B cell (primary cell): ENCODE measurements around the gene RFX4. TPM values are rescaled to one million over a fixed set of nuclear protein-coding genes. Genes with fewer than 3 reads are reported as not detected.

ENCODE experiments used
- ATAC-seq: fragments of 200-7000 bp; cut with Tn5 transposase; one replicate; pipeline ENCODE4 v1.10.0; 2021; ENCODE audit warnings: low read depth, mild to moderate bottlenecking, moderate number of reproducible peaks, moderate library complexity
- CTCF ChIA-PET: fragments of 350-600 bp; sonication (Branson Sonifier 250); formaldehyde crosslinking; loops from one replicate; lab custom pipeline; 2021; ENCODE audit warnings: antibody characterized with exemption, inconsistent platforms; lab: Charles Lee
- POLR2A ChIA-PET: fragments of 350-600 bp; sonication (Branson Sonifier 250); formaldehyde crosslinking; loops from one replicate; lab custom pipeline; 2021; ENCODE audit warnings: antibody characterized with exemption; lab: Charles Lee
- DNase-seq: peaks from one replicate; pipeline ENCODE4 v3.0.0; 2013
- H2AFZ ChIP-seq: 2 replicates; pipeline ENCODE4 v1.6.1; 2012; ENCODE audit warnings: mild to moderate bottlenecking, low read depth, low read length; ENCODE audit not compliant: insufficient read depth, poor library complexity, severe bottlenecking
- H3K27ac ChIP-seq, 2 donors: 1 replicate in 1 of 2; 2 replicates in 1 of 2; pipeline ENCODE4 v1.5.1; 2012 to 2013; ENCODE audit warnings: low read length in 2 of 2, mild to moderate bottlenecking in 2 of 2, moderate library complexity in 1 of 2
- H3K27me3 ChIP-seq, 4 experiments: fragments of 200-600 bp in 1 of 4; sonication (generic) in 1 of 4; replicated peaks in 1 of 4; 1 replicate in 2 of 4; 2 replicates in 2 of 4; pipeline versions ENCODE4 v1.6.1 to v1.7.0; 2013 to 2016; ENCODE audit warnings: low read length in 3 of 4, mild to moderate bottlenecking in 2 of 4, mixed read lengths in 1 of 4, moderate library complexity in 1 of 4; ENCODE audit not compliant: insufficient read depth in 4 of 4, control insufficient read depth in 3 of 4; ENCODE audit errors: control extremely low read depth in 1 of 4
- H3K36me3 ChIP-seq, 2 experiments: replicated peaks in 1 of 2; 1 replicate in 1 of 2; 2 replicates in 1 of 2; pipeline versions ENCODE4 v1.6.1 to v1.7.1; 2013; ENCODE audit warnings: low read length in 1 of 2; ENCODE audit not compliant: insufficient read depth in 2 of 2, control insufficient read depth in 1 of 2; ENCODE audit errors: control extremely low read depth in 1 of 2, extremely low read depth in 1 of 2
- H3K4me1 ChIP-seq, 2 donors: fragments of 200-600 bp in 1 of 2; sonication (generic) in 1 of 2; 1 replicate in 1 of 2; 2 replicates in 1 of 2; pipeline versions ENCODE4 v1.5.1 to v1.6.1; 2013 to 2017; ENCODE audit warnings: low read length in 2 of 2; ENCODE audit not compliant: control insufficient read depth in 2 of 2, insufficient read depth in 2 of 2
- H3K4me2 ChIP-seq: replicated peaks from 2 replicates; pipeline ENCODE3; 2012; ENCODE audit warnings: mild to moderate bottlenecking, low read depth, low read length; ENCODE audit not compliant: poor library complexity, severe bottlenecking
- H3K4me3 ChIP-seq, 5 experiments: fragments of 200-600 bp in 1 of 5; sonication (generic) in 1 of 5; 1 replicate in 3 of 5; 2 replicates in 2 of 5; pipeline versions ENCODE4 v1.5.1 to v1.7.0; 2011 to 2016; ENCODE audit warnings: low read length in 4 of 5, mild to moderate bottlenecking in 4 of 5, low read depth in 2 of 5, control low read depth in 1 of 5, moderate library complexity in 1 of 5; ENCODE audit not compliant: insufficient read depth in 1 of 5; ENCODE audit errors: control extremely low read depth in 1 of 5, extremely low read depth in 1 of 5
- H3K79me2 ChIP-seq: fragments of 200-600 bp; sonication (generic); one replicate; pipeline ENCODE4 v1.6.0; 2016; ENCODE audit warnings: low read length; ENCODE audit not compliant: control insufficient read depth, insufficient read depth
- H3K9ac ChIP-seq: fragments of 200-600 bp; sonication (generic); 2 replicates; pipeline ENCODE4 v1.6.1; 2017; ENCODE audit warnings: mild to moderate bottlenecking, low read length, moderate library complexity
- H3K9me3 ChIP-seq, 3 donors: one replicate each; pipeline versions ENCODE4 v1.6.1 to v1.7.1; 2013; ENCODE audit warnings: low read length in 2 of 3; ENCODE audit not compliant: control insufficient read depth in 2 of 3, insufficient read depth in 1 of 3; ENCODE audit errors: control extremely low read depth in 1 of 3
- H4K20me1 ChIP-seq: 2 replicates; pipeline ENCODE4 v1.6.0; 2012; ENCODE audit warnings: mild to moderate bottlenecking, low read length; ENCODE audit not compliant: insufficient read depth, control insufficient read depth, poor library complexity, severe bottlenecking
- H3K27ac Mint-ChIP-seq: one replicate; pipeline ENCODE4 v1.8.0; 2021; ENCODE audit warnings: mixed read lengths
- H3K27me3 Mint-ChIP-seq: one replicate; pipeline ENCODE4 v1.8.0; 2021; ENCODE audit warnings: mixed read lengths
- H3K4me1 Mint-ChIP-seq: one replicate; pipeline ENCODE4 v1.8.0; 2021; ENCODE audit warnings: mixed read lengths
- H3K4me3 Mint-ChIP-seq: one replicate; pipeline ENCODE4 v1.8.0; 2021; ENCODE audit warnings: mixed read lengths
- H3K9me3 Mint-ChIP-seq: one replicate; pipeline ENCODE4 v1.8.0; 2022; ENCODE audit warnings: mixed read lengths; ENCODE audit not compliant: insufficient read depth
- EZH2 ChIP-seq: IDR thresholded peaks from 2 replicates; pipeline ENCODE4 v1.6.1; 2012; ENCODE audit warnings: borderline replicate concordance, low read depth, mild to moderate bottlenecking, moderate library complexity, low read length; ENCODE audit not compliant: insufficient read depth, poor library complexity, severe bottlenecking
- WGBS: methylation state at CpG from one replicate; pipeline ENCODE4 v1.1.5; 2013; ENCODE audit warnings: missing lambda C conversion rate; ENCODE audit not compliant: insufficient coverage; 5-methylcytosine and 5-hydroxymethylcytosine counted together
- intact Hi-C: fragments of 100-400 bp; cut with micrococcal nuclease; formaldehyde crosslinking; loops from one replicate; pipeline ENCODE4 v1.10.0; 2022
- polyA plus RNA-seq: library from polyadenylated mRNA; depleted of rRNA; stranded (reverse); fragments of >200 nt; gene quantifications from 2 replicates; pipeline ENCODE4 v1.2.3, GENCODE V29; 2012
- total RNA-seq, 2 donors: library from RNA; stranded (reverse); fragments of 120-200 nt in 1 of 2; gene quantifications; 1 replicate in 1 of 2; 2 replicates in 1 of 2; pipeline versions ENCODE4 v1.2.3 to v1.2.4, GENCODE V29; 2013 to 2022
- TF ChIP-seq, protein P1 (sequence below): fragments of 200-600 bp; IDR thresholded peaks from one replicate; pipeline ENCODE4 v1.8.0; 2022; ENCODE audit warnings: antibody characterized with exemption, mild to moderate bottlenecking

Gene RFX4
- total and polyA plus RNA-seq, 2 donors (not counting 1 experiment from before 2014, with no cell fraction given) = not detected

- no peak overlapping the region for H3K4me2 ChIP-seq
- no peaks in the 10 kb centered on the region for H4K20me1 ChIP-seq
- ChIA-PET CTCF (no interaction called here), POLR2A (no interaction called here)
- ATAC-seq = no peak
- H3K79me2 ChIP-seq = no peaks in the 10 kb centered on the region
- no peak overlapping the region for H3K4me3 Mint-ChIP-seq
- H3K27ac Mint-ChIP-seq = no peak overlapping the region
- no peaks in the 10 kb centered on the region for H3K4me1 ChIP-seq
- H3K4me3 ChIP-seq = no peak overlapping the region
- peaks cover 37% of the 10 kb centered on the region for H3K27me3 Mint-ChIP-seq
- WGBS = 100% methylated on average over 1 of the region's 4 CpGs
- H3K9me3 ChIP-seq = no peaks in the 10 kb centered on the region
- no peak overlapping the region for H2AFZ ChIP-seq
- TF ChIP-seq, protein P1, sequence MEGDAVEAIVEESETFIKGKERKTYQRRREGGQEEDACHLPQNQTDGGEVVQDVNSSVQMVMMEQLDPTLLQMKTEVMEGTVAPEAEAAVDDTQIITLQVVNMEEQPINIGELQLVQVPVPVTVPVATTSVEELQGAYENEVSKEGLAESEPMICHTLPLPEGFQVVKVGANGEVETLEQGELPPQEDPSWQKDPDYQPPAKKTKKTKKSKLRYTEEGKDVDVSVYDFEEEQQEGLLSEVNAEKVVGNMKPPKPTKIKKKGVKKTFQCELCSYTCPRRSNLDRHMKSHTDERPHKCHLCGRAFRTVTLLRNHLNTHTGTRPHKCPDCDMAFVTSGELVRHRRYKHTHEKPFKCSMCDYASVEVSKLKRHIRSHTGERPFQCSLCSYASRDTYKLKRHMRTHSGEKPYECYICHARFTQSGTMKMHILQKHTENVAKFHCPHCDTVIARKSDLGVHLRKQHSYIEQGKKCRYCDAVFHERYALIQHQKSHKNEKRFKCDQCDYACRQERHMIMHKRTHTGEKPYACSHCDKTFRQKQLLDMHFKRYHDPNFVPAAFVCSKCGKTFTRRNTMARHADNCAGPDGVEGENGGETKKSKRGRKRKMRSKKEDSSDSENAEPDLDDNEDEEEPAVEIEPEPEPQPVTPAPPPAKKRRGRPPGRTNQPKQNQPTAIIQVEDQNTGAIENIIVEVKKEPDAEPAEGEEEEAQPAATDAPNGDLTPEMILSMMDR = no peak
- TF ChIP-seq EZH2 = no peak
- DNase-seq = no peak
- H3K36me3 ChIP-seq = no peaks in the 10 kb centered on the region
- H3K4me1 Mint-ChIP-seq = no peaks in the 10 kb centered on the region
- intact Hi-C loops = no loop called here
- H3K9me3 Mint-ChIP-seq = no peaks in the 10 kb centered on the region
- no peak overlapping the region for H3K27ac ChIP-seq
- H3K27me3 ChIP-seq = peaks cover 0 to 3% (median 0%) of the 10 kb centered on the region in 4 experiments
- H3K9ac ChIP-seq = no peak overlapping the region
Measured at GRCh38 chr12:106682594-106683234, 99.9 kb downstream of the RFX4 start.

DNA sequence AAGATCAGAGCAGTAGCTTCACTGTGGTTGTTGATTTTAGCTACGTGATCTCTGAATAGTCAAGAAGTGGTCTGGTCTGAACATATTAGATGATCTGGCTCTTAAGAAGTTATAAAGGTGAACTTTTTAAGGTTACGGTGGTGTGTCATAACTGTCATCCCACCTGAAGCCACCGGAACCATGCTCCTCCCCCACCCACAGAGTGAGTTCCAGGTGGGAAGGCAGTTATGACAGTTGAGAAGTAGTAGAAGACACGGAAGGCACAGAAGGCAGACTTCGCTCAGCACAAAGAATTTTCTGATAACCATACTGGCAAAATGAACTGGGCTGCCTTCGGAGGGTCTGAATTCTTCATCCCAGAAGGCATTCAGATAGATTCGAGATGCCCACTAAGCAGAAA is 101.7 kb downstream of the RFX4 start:
- Mint-ChIP-seq H3K4me1 (no peaks in the 10 kb centered on the region), H3K9me3 (no peaks in the 10 kb centered on the region), H3K27me3 (peaks cover 34% of the 10 kb centered on the region), H3K4me3 (no peak overlapping the region), H3K27ac (no peak overlapping the region)
- no peaks in the 10 kb centered on the region for H3K4me1 ChIP-seq
- no peaks in the 10 kb centered on the region for H3K9me3 ChIP-seq
- H3K27me3 ChIP-seq = peaks cover 0 to 3% (median 0%) of the 10 kb centered on the region in 4 experiments
- H2AFZ ChIP-seq = no peak overlapping the region
- no peaks in the 10 kb centered on the region for H3K79me2 ChIP-seq
- 83% methylated on average over 1 of the region's 7 CpGs for WGBS
- no peaks in the 10 kb centered on the region for H3K36me3 ChIP-seq
- TF ChIP-seq, protein P1 = no peak
- no peak for TF ChIP-seq EZH2
- ATAC-seq (no peak), DNase-seq (no peak)
- no peak overlapping the region for H3K27ac ChIP-seq
- H3K9ac ChIP-seq = no peak overlapping the region
- ChIA-PET POLR2A (no interaction called here), CTCF (no interaction called here)
- no peak overlapping the region for H3K4me2 ChIP-seq
- no peak overlapping the region for H3K4me3 ChIP-seq
- intact Hi-C loops = no loop called here
- no peaks in the 10 kb centered on the region for H4K20me1 ChIP-seq
